BLaER1 treated with 17β-estradiol and CSF1 and Interleukin-3, amounts not matched to agents 10 nM and 100 nM (cell line): ENCODE data around the gene HGS.

Source experiments
- H3K27ac ChIP-seq, 11 experiments: shearing (Covaris generic); formaldehyde crosslinking; 2 replicates each; pipeline ENCODE4 v1.8.1; 2022
- H3K27me3 ChIP-seq, 11 experiments: shearing (Covaris generic); formaldehyde crosslinking; 2 replicates each; pipeline ENCODE4 v1.8.1; 2022
- H3K36me3 ChIP-seq, 11 experiments: shearing (Covaris generic); formaldehyde crosslinking; 2 replicates each; pipeline ENCODE4 v1.8.1; 2022
- H3K4me1 ChIP-seq, 10 experiments: shearing (Covaris generic); formaldehyde crosslinking; 2 replicates each; pipeline ENCODE4 v1.8.1; 2022
- H3K4me2 ChIP-seq, 11 experiments: shearing (Covaris generic); formaldehyde crosslinking; 2 replicates each; pipeline ENCODE4 v1.8.1; 2022
- H3K4me3 ChIP-seq, 10 experiments: shearing (Covaris generic); formaldehyde crosslinking; 2 replicates each; pipeline ENCODE4 v1.8.1; 2022
- H3K9ac ChIP-seq, 11 experiments: shearing (Covaris generic); formaldehyde crosslinking; 2 replicates each; pipeline ENCODE4 v1.8.1; 2022
- H3K9me3 ChIP-seq, 11 experiments: shearing (Covaris generic); formaldehyde crosslinking; replicated peaks in 1 of 11; 2 replicates each; pipeline ENCODE4 v1.8.1; 2022
- H4K20me1 ChIP-seq, 11 experiments: shearing (Covaris generic); formaldehyde crosslinking; 2 replicates each; pipeline ENCODE4 v1.8.1; 2022
- Cebpa-rat ChIP-seq, 11 experiments: shearing (Covaris generic); IDR thresholded peaks; 2 replicates each; pipeline ENCODE4 v1.8.1; 2022

Gene HGS

DNA sequence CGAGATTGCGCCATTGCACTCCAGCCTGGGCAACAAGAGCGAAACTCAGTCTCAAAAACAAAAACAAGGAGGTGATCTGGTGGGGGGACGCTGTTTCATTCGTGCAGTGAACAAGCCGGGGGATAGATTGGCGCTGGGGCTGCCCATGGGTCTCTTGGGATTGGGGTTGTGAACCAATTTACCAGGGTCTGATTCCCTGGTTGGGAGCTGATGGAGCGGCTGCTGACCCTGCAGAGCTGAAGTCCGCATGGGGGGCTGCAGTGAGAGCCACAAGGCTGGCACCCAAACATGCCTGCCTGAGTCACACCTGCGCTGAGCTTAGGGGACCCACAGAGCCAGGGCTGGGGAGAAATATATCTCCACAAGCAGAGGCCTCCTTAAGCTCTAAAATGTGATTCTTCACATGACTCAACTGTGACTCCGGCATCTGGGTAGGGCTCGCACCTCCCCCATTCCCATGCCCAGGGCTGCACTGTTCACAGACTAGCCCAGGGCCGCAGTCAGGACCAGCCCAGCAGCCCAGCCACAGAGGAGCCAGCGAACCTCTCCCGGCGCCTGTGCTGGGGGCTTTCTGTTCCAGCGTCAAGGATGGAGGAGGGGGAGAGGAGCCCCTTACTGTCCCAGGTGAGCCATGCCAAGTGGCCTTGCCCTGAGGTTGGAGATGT lies 41.9 kb upstream of the HGS start:
- Histone ChIP-seq H4K20me1 (no peaks in the 10 kb centered on the region), H3K9me3 (no peaks in the 10 kb centered on the region), H3K4me3 (no peak overlapping the region), H3K9ac (peak overlapping the region in 3 of 11 experiments; percentile 22 to 38 (median 23); a peak in 4 of 22 replicates), H3K4me2 (peak overlapping the region in 10 of 11 experiments; percentile 16 to 56 (median 30); a peak in 12 of 22 replicates), H3K27ac (peak overlapping the region in 3 of 11 experiments; percentile 14 to 36 (median 16); a peak in 2 of 22 replicates), H3K27me3 (no peaks in the 10 kb centered on the region), H3K4me1 (peaks cover 25 to 48% (median 34%) of the 10 kb centered on the region in 10 experiments), H3K36me3 (no peaks in the 10 kb centered on the region)
- TF ChIP-seq Cebpa-rat (IDR thresholded peaks at IDR 0.05) = no peak

DNA sequence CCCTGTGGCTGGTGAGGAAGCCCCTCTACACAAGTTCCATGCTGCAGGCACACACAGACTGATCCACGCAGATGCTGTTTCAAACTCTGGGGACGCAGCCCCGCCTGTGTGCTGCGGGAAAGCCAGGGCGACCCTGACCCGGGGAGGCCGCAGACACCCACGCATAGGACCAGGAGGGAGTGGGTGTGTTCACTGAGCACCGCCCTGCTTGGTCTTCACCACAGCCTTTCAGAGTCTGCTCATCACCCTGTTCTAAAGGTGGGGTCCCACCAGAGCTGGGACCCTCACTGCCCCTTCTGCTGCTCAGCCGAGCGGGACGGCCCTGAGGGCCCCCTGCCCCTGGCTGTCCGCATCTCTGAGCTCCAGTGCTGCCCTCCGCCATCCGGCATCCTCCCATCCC lies 39.3 kb upstream of the HGS start:
- peak overlapping the region in 9 of 11 experiments; percentile 19 to 61 (median 40); a peak in 9 of 22 replicates for H3K9ac ChIP-seq
- peaks cover 0 to 5% (median 0%) of the 10 kb centered on the region in 11 experiments; a peak in 1 of 22 replicates for H3K36me3 ChIP-seq
- H3K4me2 ChIP-seq = peak overlapping the region; percentile 65 to 87 (median 72)
- no peaks in the 10 kb centered on the region for H4K20me1 ChIP-seq
- peaks cover 14 to 20% (median 17%) of the 10 kb centered on the region in 11 experiments for H3K9me3 ChIP-seq
- no peaks in the 10 kb centered on the region for H3K27me3 ChIP-seq
- peak overlapping the region in 5 of 11 experiments; percentile 28 to 54 (median 37); a peak in 7 of 22 replicates for H3K27ac ChIP-seq
- peaks cover 16 to 35% (median 26%) of the 10 kb centered on the region in 10 experiments for H3K4me1 ChIP-seq
- no peak overlapping the region; a peak in 1 of 20 replicates for H3K4me3 ChIP-seq
- no peak for TF ChIP-seq Cebpa-rat (IDR thresholded peaks at IDR 0.05)

DNA sequence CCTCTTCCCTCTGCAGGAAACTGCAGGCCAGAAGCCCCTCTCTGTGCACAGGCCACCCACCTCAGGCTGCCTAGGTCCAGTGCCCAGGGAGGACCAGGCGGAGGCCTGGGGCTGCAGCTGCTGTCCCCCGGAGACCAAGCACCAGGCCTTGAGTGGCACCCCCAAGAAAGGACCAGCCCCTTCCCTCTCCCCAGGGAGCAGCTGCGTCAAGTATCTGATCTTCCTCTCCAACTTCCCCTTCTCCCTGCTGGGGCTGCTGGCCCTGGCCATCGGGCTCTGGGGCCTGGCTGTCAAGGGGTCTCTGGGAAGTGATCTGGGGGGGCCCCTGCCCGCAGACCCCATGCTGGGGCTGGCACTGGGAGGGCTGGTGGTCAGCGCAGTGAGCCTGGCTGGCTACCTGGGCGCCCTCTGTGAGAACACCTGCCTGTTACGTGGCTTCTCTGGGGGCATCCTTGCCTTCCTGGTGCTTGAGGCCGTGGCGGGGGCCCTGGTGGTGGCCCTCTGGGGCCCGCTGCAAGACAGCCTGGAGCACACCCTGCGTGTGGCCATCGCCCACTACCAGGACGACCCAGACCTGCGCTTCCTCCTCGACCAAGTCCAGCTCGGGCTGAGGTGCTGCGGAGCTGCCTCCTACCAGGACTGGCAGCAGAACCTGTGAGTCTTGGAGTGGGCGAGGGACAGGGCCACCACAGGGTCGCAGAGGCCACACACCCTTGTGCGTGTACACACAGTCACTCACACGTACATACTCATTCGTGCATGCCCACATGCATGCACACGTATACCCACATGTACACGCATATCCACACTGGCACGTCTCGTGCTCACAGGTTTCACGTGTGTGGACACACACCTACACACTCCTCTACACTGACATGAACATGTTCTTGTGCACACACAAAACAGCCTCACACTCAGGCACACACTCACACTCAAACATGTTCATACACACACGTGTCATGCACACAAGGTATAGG lies 38.5 kb upstream of the HGS start:
- TF ChIP-seq Cebpa-rat (IDR thresholded peaks at IDR 0.05) = no peak
- peaks cover 0 to 5% (median 0%) of the 10 kb centered on the region in 11 experiments; a peak in 1 of 22 replicates for H3K36me3 ChIP-seq
- peak overlapping the region in 9 of 11 experiments; percentile 19 to 61 (median 40); a peak in 12 of 22 replicates for H3K9ac ChIP-seq
- peak overlapping the region; percentile 65 to 87 (median 72) for H3K4me2 ChIP-seq
- no peaks in the 10 kb centered on the region for H4K20me1 ChIP-seq
- peak overlapping the region in 1 of 10 experiments; percentile 5; a peak in 1 of 20 replicates for H3K4me3 ChIP-seq
- H3K27ac ChIP-seq = peak overlapping the region in 8 of 11 experiments; percentile 16 to 54 (median 38); a peak in 11 of 22 replicates
- H3K27me3 ChIP-seq = no peaks in the 10 kb centered on the region
- peaks cover 19 to 27% (median 23%) of the 10 kb centered on the region in 11 experiments for H3K9me3 ChIP-seq
- H3K4me1 ChIP-seq = peaks cover 16 to 35% (median 26%) of the 10 kb centered on the region in 10 experiments

DNA sequence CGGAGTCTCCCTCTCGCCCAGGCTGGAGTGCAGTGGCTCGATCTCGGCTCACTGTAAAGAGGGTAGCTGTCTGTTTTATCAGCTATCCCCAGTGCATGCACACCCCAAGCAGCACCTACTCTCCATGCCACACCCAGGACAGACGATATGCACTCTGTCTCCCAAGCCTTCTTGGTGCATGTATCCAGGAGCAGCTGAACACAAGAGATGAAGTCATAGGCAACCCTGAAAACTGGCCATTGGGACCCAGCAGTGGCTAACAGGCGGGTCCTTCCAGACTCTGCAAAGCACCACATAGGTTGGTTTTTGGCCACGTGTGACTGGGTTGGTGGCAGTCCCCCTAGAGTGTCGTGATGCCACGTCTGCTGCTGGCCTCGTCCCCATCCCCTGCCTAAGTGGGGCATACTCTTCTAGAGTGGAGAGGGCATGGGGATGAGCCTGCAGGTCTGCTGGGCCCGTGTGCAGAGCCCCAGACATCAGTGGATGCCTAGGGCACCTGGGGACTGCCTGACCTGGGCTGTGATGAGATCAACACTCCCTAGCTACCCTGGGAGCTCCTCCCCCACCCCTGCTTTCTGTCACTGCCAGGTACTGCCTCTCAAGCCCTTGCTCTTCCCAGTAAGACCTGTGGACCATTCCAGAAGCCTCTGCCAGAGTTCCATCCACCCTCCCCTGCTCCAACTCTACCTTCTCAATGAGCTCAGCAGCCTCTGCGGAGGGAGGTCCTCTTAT lies 36.8 kb upstream of the HGS start:
- no peaks in the 10 kb centered on the region for H4K20me1 ChIP-seq
- H3K9ac ChIP-seq = no peak overlapping the region
- no peak overlapping the region for H3K27ac ChIP-seq
- no peak overlapping the region for H3K4me3 ChIP-seq
- no peak overlapping the region for H3K4me2 ChIP-seq
- no peaks in the 10 kb centered on the region for H3K27me3 ChIP-seq
- no peak for TF ChIP-seq Cebpa-rat (IDR thresholded peaks at IDR 0.05)
- H3K9me3 ChIP-seq = peaks cover 19 to 28% (median 24%) of the 10 kb centered on the region in 11 experiments
- H3K36me3 ChIP-seq = peaks cover 0 to 5% (median 0%) of the 10 kb centered on the region in 11 experiments; a peak in 1 of 22 replicates
- peaks cover 16 to 37% (median 35%) of the 10 kb centered on the region in 10 experiments for H3K4me1 ChIP-seq

DNA sequence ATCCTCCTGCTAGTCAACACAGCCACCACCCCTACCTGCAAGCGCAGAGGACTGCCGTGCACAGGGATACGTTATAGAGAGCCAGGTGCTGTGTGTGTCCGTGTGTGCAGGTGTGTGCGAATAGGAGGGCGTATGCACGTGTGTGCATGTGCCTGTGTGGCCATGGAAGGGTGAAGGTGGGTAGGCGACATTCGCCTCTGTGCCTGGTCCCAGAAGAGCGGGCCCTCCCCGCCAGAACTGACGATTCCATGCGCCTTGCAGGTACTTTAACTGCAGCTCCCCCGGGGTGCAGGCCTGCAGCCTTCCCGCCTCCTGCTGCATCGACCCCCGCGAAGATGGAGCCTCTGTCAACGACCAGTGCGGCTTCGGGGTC lies 36.2 kb upstream of the HGS start:
- peaks cover 0 to 5% (median 0%) of the 10 kb centered on the region in 11 experiments; a peak in 1 of 22 replicates for H3K36me3 ChIP-seq
- no peak overlapping the region for H3K4me2 ChIP-seq
- no peaks in the 10 kb centered on the region for H4K20me1 ChIP-seq
- TF ChIP-seq Cebpa-rat (IDR thresholded peaks at IDR 0.05) = no peak
- H3K9me3 ChIP-seq = peaks cover 19 to 28% (median 24%) of the 10 kb centered on the region in 11 experiments
- H3K9ac ChIP-seq = no peak overlapping the region
- H3K4me3 ChIP-seq = no peak overlapping the region
- no peak overlapping the region for H3K27ac ChIP-seq
- peaks cover 18 to 40% (median 34%) of the 10 kb centered on the region in 10 experiments for H3K4me1 ChIP-seq
- H3K27me3 ChIP-seq = no peaks in the 10 kb centered on the region

DNA sequence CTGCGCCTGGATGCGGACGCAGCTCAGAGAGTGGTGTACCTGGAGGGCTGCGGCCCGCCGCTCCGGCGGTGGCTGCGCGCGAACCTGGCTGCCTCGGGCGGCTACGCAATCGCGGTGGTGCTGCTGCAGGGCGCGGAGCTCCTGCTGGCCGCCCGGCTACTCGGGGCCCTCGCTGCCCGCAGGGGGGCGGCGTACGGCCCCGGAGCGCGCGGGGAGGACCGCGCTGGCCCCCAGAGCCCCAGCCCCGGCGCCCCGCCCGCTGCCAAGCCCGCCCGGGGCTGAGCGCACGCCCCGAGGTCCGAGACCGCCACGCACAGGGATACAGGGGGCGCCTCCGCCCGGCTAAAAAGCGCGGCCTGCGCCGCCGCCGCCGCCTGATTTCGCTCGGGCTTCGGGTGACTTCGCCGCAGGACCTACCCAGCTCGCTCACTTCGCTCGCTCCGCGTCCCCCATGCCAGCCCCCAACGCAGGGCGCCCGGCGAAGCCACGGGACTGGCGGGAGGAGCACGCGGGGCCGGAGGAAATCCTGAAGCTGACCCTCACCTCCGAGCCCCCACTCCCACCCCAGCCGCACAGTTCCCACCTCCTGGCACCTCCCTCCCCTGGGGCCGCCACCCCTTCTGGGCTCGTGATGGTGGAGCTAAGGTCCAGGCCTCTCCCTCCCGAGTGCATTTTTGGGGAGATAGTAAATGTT lies 35.7 kb upstream of the HGS start:
- Histone ChIP-seq H3K4me1 (peaks cover 24 to 45% (median 39%) of the 10 kb centered on the region in 10 experiments), H3K4me3 (no peak overlapping the region), H3K27ac (no peak overlapping the region), H4K20me1 (no peaks in the 10 kb centered on the region), H3K27me3 (no peaks in the 10 kb centered on the region), H3K36me3 (peaks cover 0 to 5% (median 0%) of the 10 kb centered on the region in 11 experiments; a peak in 1 of 22 replicates), H3K4me2 (no peak overlapping the region), H3K9ac (no peak overlapping the region), H3K9me3 (peaks cover 19 to 28% (median 24%) of the 10 kb centered on the region in 11 experiments)
- no peak for TF ChIP-seq Cebpa-rat (IDR thresholded peaks at IDR 0.05)

DNA sequence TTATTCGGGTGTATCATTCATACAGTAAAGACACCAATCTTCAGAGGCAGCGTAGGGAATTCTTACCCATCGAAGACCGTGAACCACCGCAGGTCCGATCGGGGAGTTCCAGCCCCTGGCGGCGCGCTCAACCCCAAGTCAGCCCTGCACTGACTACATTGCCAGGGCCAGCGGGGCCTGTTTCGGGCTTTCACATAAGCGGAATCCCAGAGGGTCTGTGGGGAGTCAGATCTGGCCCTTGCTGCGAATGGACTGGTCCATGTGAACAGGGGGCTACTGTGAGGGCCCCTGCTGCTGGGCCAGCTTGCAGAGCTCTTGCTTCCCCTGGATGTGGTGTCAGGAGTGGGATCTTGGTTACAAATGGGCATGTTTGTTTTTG lies 35.1 kb upstream of the HGS start:
- H3K27ac ChIP-seq = no peak overlapping the region
- H3K27me3 ChIP-seq = no peaks in the 10 kb centered on the region
- TF ChIP-seq Cebpa-rat (IDR thresholded peaks at IDR 0.05) = no peak
- no peaks in the 10 kb centered on the region for H4K20me1 ChIP-seq
- H3K4me1 ChIP-seq = peaks cover 29 to 50% (median 45%) of the 10 kb centered on the region in 10 experiments
- no peak overlapping the region for H3K4me3 ChIP-seq
- no peak overlapping the region for H3K4me2 ChIP-seq
- no peak overlapping the region for H3K9ac ChIP-seq
- peaks cover 19 to 28% (median 24%) of the 10 kb centered on the region in 11 experiments for H3K9me3 ChIP-seq
- peaks cover 0 to 5% (median 0%) of the 10 kb centered on the region in 11 experiments; a peak in 1 of 22 replicates for H3K36me3 ChIP-seq

DNA sequence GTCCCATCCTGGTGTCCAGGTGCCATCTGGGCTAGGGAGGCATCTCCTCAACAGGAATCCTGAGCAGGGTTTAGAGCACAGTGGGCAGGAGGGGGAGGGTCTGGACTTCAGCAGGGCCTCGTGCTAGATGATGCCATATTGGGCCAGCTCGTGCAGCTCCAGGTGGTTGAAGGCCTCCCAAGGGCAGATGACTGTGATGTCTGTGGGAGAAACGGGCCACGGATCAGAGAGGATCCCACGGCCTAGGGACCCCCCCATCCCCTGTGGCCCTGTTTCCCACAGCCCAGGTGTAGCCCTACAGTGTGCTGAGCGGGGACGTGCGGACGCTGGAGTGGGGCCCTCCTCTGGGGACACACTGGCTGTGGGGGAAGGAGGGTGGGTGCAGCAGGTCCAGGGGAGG lies 32.9 kb upstream of the HGS start:
- no peak overlapping the region for H3K4me3 ChIP-seq
- H3K27ac ChIP-seq = no peak overlapping the region; a peak in 1 of 22 replicates
- no peak for TF ChIP-seq Cebpa-rat (IDR thresholded peaks at IDR 0.05)
- H3K4me2 ChIP-seq = peak overlapping the region in 5 of 11 experiments; percentile 28 to 54 (median 53); a peak in 9 of 22 replicates
- H3K9ac ChIP-seq = peak overlapping the region in 1 of 11 experiments; percentile 23; a peak in 1 of 22 replicates
- H3K36me3 ChIP-seq = peaks cover 0 to 5% (median 0%) of the 10 kb centered on the region in 11 experiments; a peak in 1 of 22 replicates
- peaks cover 30 to 52% (median 46%) of the 10 kb centered on the region in 10 experiments for H3K4me1 ChIP-seq
- no peaks in the 10 kb centered on the region for H4K20me1 ChIP-seq
- H3K27me3 ChIP-seq = no peaks in the 10 kb centered on the region
- H3K9me3 ChIP-seq = peaks cover 19 to 28% (median 24%) of the 10 kb centered on the region in 11 experiments
